Skeletal muscle tissue (tissue), 4 donors: ENCODE data around the gene LRRC72. TPM values are rescaled to one million over a fixed set of nuclear protein-coding genes. Genes with fewer than 3 reads are reported as not detected.
A peak's percentile ranks its signal among the peaks of the same experiment; 100 is the strongest.

Experiments
- H3K27ac ChIP-seq: one replicate; pipeline ENCODE4 v1.7.0; 2013; ENCODE audit warnings: mild to moderate bottlenecking, low read depth, low read length, inconsistent platforms
- H3K27me3 ChIP-seq, 3 donors: one replicate each; pipeline ENCODE4 v1.7.0; 2013; ENCODE audit warnings: low read length in 3 of 3; ENCODE audit not compliant: control insufficient read depth in 3 of 3, insufficient read depth in 3 of 3
- H3K36me3 ChIP-seq, 3 donors: one replicate each; pipeline ENCODE4 v1.7.0; 2013; ENCODE audit warnings: low read length in 3 of 3; ENCODE audit not compliant: control insufficient read depth in 3 of 3, insufficient read depth in 3 of 3
- H3K4me1 ChIP-seq, 3 donors: one replicate each; pipeline ENCODE4 v1.7.0; 2013; ENCODE audit warnings: low read length in 3 of 3, mild to moderate bottlenecking in 3 of 3; ENCODE audit not compliant: control insufficient read depth in 3 of 3, insufficient read depth in 3 of 3
- H3K4me3 ChIP-seq, 3 donors: one replicate each; pipeline ENCODE4 v1.7.0; 2013; ENCODE audit warnings: low read length in 3 of 3
- H3K9ac ChIP-seq, 3 donors: one replicate each; pipeline ENCODE4 v1.7.0; 2013; ENCODE audit warnings: low read length in 3 of 3, mild to moderate bottlenecking in 3 of 3, moderate library complexity in 2 of 3, low read depth in 1 of 3
- H3K9me3 ChIP-seq, 3 donors: one replicate each; pipeline ENCODE4 v1.7.0; 2013; ENCODE audit warnings: low read length in 3 of 3; ENCODE audit not compliant: control insufficient read depth in 3 of 3
- total RNA-seq: library from RNA; depleted of rRNA; stranded (reverse); fragments of >200 nt; gene quantifications from one replicate; pipeline ENCODE4 v1.2.3, GENCODE V29; 2014
- donor health status: Osteomylitis.

Gene LRRC72
- total RNA-seq, 1 donor from 2014 or later: not detected

GRCh38 chr7:16609842-16610450 is 83.3 kb downstream of the LRRC72 start:
- Histone ChIP-seq H3K36me3 (peaks cover 7 to 31% (median 26%) of the 10 kb centered on the region in 3 donors), H3K4me3 (no peak overlapping the region)

GRCh38 chr7:16611711-16612110 is 85.1 kb downstream of the LRRC72 start:
- H3K4me1 ChIP-seq: no peaks in the 10 kb centered on the region
- peaks cover 17 to 42% (median 33%) of the 10 kb centered on the region in 3 donors for H3K36me3 ChIP-seq
- no peaks in the 10 kb centered on the region for H3K27me3 ChIP-seq
- no peaks in the 10 kb centered on the region for H3K9me3 ChIP-seq
- no peak overlapping the region for H3K27ac ChIP-seq
- no peak overlapping the region for H3K9ac ChIP-seq
- H3K4me3 ChIP-seq: no peak overlapping the region

More at GRCh38 chr7:16609842-16610450, 83.3 kb downstream of the LRRC72 start:
- Histone ChIP-seq H3K9ac (no peak overlapping the region), H3K27me3 (no peaks in the 10 kb centered on the region), H3K27ac (no peak overlapping the region), H3K4me1 (no peaks in the 10 kb centered on the region), H3K9me3 (no peaks in the 10 kb centered on the region)

DNA sequence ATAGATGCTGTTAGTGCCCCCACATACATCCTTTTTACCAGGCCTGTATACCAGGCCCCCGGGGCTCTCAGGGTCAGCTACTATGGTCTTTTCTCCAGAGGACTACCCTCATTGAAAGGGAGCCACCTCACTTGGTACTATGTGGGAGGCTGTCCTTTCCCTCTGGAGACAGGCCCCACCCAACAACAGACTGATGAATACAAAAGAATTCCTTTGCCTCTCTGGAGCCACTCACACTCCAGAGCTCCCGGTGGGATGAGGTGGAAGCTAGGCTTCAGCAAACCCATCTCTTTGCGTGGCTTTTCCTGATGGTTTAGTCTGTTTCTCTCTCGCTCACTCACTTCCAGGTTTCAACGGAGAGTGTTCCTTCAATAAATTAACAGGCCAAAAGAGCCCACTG is 88.6 kb downstream of the LRRC72 start:
- Histone ChIP-seq H3K4me1 (peaks cover 0 to 2% (median 0%) of the 10 kb centered on the region in 3 donors), H3K27ac (no peak overlapping the region), H3K9me3 (no peaks in the 10 kb centered on the region), H3K4me3 (no peak overlapping the region), H3K27me3 (no peaks in the 10 kb centered on the region), H3K36me3 (peaks cover 11 to 31% (median 14%) of the 10 kb centered on the region in 3 donors), H3K9ac (no peak overlapping the region)

GRCh38 chr7:16616122-16616521 is 89.5 kb downstream of the LRRC72 start:
- H3K9ac ChIP-seq: no peak overlapping the region
- no peaks in the 10 kb centered on the region for H3K9me3 ChIP-seq
- H3K27me3 ChIP-seq: no peaks in the 10 kb centered on the region
- no peak overlapping the region for H3K27ac ChIP-seq
- H3K4me1 ChIP-seq: peaks cover 0 to 2% (median 0%) of the 10 kb centered on the region in 3 donors
- peaks cover 11 to 31% (median 14%) of the 10 kb centered on the region in 3 donors for H3K36me3 ChIP-seq
- no peak overlapping the region for H3K4me3 ChIP-seq

GRCh38 chr7:16616542-16616941 is 89.9 kb downstream of the LRRC72 start:
- peaks cover 11 to 31% (median 17%) of the 10 kb centered on the region in 3 donors for H3K36me3 ChIP-seq
- H3K9me3 ChIP-seq: no peaks in the 10 kb centered on the region
- peaks cover 0 to 2% (median 0%) of the 10 kb centered on the region in 3 donors for H3K4me1 ChIP-seq
- H3K4me3 ChIP-seq: no peak overlapping the region
- H3K9ac ChIP-seq: no peak overlapping the region
- no peak overlapping the region for H3K27ac ChIP-seq
- H3K27me3 ChIP-seq: no peaks in the 10 kb centered on the region

DNA sequence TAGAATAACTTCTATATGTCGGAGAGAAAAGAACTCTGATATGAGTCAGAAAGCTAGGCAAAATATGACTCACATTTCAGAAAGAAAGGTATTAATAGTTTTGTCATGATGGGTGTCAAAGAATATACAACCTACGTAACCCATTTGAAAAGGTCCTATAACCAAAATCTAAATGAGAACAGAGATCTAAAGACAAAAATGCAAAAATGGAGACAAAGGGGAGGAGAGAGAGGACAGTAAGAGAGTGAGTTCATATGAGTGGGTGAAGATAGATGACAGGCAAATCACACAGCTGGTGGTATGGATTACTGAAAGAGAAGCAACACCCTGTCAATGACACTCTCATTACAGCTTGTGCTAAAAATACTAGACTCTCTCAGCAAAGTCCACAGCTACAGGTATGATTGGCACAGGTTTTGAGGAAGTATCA is 93.4 kb downstream of the LRRC72 start:
- no peaks in the 10 kb centered on the region for H3K9me3 ChIP-seq
- no peak overlapping the region for H3K4me3 ChIP-seq
- no peak overlapping the region for H3K9ac ChIP-seq
- peaks cover 11 to 41% (median 25%) of the 10 kb centered on the region in 3 donors for H3K36me3 ChIP-seq
- H3K27ac ChIP-seq: peak overlapping the region; percentile 79
- H3K4me1 ChIP-seq: peaks cover 0 to 2% (median 0%) of the 10 kb centered on the region in 3 donors
- no peaks in the 10 kb centered on the region for H3K27me3 ChIP-seq

DNA sequence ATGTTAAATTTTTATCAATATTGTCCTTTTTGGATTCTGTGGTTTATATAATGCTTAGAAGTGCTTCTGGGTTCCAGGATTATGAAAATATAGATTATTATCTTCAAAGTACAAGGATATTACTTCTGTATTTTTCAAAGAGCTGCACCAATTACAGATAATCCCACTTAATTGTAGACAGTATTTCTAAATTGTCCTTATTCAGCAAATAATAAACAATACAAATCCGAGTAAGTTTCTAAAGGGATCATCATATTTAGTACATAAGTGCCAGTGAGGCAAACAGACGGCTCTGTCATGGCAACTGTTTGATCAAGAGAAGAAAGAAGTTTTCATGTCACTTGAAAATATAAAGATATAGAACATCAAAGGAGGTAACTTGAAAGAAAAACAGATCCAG is 99.8 kb downstream of the LRRC72 start:
- Histone ChIP-seq H3K27ac (no peak overlapping the region), H3K4me3 (no peak overlapping the region), H3K27me3 (no peaks in the 10 kb centered on the region), H3K36me3 (peaks cover 0 to 20% (median 18%) of the 10 kb centered on the region in 3 donors), H3K9ac (no peak overlapping the region), H3K4me1 (no peaks in the 10 kb centered on the region), H3K9me3 (no peaks in the 10 kb centered on the region)

DNA sequence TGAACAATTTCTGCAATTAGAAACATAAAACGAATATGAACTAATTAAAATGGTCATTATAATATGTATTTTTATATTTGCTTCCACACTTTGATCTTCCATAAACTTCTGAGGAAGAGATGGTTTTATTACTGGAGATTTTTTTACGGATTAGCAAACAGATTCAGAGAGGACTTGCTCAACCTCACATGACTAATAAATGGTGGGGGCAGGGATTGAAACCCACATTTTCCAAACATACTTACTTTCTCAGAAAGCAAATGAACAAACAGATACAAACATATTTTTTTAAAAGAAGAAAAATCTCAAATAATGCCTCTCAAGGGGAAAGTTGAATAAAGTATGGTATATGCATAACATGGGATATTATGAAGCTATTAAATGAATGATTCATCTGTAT is 100.6 kb downstream of the LRRC72 start:
- Histone ChIP-seq H3K9me3 (no peaks in the 10 kb centered on the region), H3K36me3 (peaks cover 0 to 20% (median 16%) of the 10 kb centered on the region in 3 donors), H3K4me1 (no peaks in the 10 kb centered on the region), H3K4me3 (no peak overlapping the region), H3K9ac (no peak overlapping the region), H3K27me3 (no peaks in the 10 kb centered on the region), H3K27ac (no peak overlapping the region)

DNA sequence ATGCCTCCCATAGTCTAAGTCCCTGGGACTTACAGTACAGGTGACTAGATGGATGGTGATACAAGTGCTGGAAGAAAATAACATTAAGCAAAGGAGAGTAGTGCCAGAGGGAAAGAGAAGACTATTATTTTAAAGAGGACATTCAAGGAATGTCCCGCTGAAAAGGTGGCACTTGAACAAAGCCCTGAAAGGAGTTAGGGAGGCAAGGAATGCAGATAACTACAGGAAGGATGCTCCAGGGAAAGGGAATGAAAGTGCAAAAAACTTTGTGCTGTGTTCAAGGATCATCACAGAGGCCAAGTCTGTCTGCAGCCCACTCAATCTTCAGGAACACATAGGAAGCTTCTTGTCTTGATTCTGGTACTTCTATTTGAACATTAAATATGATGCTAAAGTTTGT is 104.0 kb downstream of the LRRC72 start:
- Histone ChIP-seq H3K4me1 (peaks cover 5 to 7% (median 6%) of the 10 kb centered on the region in 3 donors), H3K9ac (no peak overlapping the region), H3K27me3 (no peaks in the 10 kb centered on the region), H3K27ac (no peak overlapping the region), H3K4me3 (no peak overlapping the region), H3K36me3 (peaks cover 0 to 2% (median 0%) of the 10 kb centered on the region in 3 donors), H3K9me3 (no peaks in the 10 kb centered on the region)
